Measurements from ENCODE around the gene SDHAF4. TPM values are rescaled to one million over a fixed set of nuclear protein-coding genes. Genes with fewer than 3 reads are reported as not detected.
A peak's percentile ranks its signal among the peaks of the same experiment; 100 is the strongest.

SDHAF4 gene
- total and polyA plus RNA-seq, 2 of the 13 experiments (the other 11 are each of a cell fraction or from before 2014, with no cell fraction given) = 7.5 to 10.8 TPM

- TF ChIP-seq, protein P1, sequence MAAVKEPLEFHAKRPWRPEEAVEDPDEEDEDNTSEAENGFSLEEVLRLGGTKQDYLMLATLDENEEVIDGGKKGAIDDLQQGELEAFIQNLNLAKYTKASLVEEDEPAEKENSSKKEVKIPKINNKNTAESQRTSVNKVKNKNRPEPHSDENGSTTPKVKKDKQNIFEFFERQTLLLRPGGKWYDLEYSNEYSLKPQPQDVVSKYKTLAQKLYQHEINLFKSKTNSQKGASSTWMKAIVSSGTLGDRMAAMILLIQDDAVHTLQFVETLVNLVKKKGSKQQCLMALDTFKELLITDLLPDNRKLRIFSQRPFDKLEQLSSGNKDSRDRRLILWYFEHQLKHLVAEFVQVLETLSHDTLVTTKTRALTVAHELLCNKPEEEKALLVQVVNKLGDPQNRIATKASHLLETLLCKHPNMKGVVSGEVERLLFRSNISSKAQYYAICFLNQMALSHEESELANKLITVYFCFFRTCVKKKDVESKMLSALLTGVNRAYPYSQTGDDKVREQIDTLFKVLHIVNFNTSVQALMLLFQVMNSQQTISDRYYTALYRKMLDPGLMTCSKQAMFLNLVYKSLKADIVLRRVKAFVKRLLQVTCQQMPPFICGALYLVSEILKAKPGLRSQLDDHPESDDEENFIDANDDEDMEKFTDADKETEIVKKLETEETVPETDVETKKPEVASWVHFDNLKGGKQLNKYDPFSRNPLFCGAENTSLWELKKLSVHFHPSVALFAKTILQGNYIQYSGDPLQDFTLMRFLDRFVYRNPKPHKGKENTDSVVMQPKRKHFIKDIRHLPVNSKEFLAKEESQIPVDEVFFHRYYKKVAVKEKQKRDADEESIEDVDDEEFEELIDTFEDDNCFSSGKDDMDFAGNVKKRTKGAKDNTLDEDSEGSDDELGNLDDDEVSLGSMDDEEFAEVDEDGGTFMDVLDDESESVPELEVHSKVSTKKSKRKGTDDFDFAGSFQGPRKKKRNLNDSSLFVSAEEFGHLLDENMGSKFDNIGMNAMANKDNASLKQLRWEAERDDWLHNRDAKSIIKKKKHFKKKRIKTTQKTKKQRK (IDR thresholded peaks at IDR 0.05; ENCODE audit: low read length) = no peak
- peak; percentile 94 for TF ChIP-seq ZNF7 (CRISPR knock-in tag; IDR thresholded peaks at IDR 0.05)
- TF ChIP-seq HNF4G (IDR thresholded peaks at IDR 0.05; ENCODE audit: borderline replicate concordance, low read depth, low read length) = 0 out of 2 replicates have a peak, but pooled peaks have one; percentile 16
- no peak for TF ChIP-seq HNF4G (CRISPR knock-in tag; IDR thresholded peaks at IDR 0.05; ENCODE audit: borderline replicate concordance, low read depth)
These were observed 50.1 kb downstream of the SDHAF4 start (continued) for GRCh38 chr6:70616728-70617260.

DNA sequence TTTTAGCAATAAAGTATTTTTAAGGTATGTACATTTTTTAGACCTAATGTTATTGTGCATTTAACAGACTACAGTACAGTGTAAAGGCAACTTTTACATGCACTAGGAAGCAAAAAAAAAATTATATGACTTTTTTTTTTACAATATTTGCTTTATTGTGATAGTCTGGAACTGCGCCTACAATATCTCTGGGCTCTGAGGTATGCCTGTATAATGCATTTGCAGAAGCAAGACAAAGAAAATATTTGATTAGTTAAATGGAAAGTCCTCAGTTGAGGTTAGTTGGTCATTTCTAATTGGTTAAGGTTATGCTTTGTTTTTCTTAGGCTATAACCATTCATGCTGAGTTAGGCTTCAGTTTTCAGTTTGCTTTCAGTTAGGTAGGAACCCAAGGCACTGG is 54.0 kb downstream of the SDHAF4 start:
- in situ Hi-C loops (cut with HindIII; ENCODE audit: extremely low pct_ligation_motif_present, low pct_unique_long_range_greater_than_20kb) = no loop called here
- H3K9me3 ChIP-seq (ENCODE audit: low read length) = no peaks in the 10 kb centered on the region
- no peak overlapping the region for H3K4me3 ChIP-seq (replicated peaks in 1 of 3; ENCODE audit: insufficient read depth in 1 of 3, low read depth in 2 of 3, low read length in 3 of 3)
- TF ChIP-seq GPN1 (CRISPR knock-in tag; IDR thresholded peaks at IDR 0.05; ENCODE audit: borderline replicate concordance) = no peak
- no peak for TF ChIP-seq ZNF724P (CRISPR knock-in tag; IDR thresholded peaks at IDR 0.05; ENCODE audit: borderline replicate concordance)
- no peak for TF ChIP-seq ZNF34 (CRISPR knock-in tag; IDR thresholded peaks at IDR 0.05; ENCODE audit: borderline replicate concordance)
- TF ChIP-seq CENPX (CRISPR knock-in tag; IDR thresholded peaks at IDR 0.05) = no peak
- intact Hi-C loops (cut with micrococcal nuclease; ENCODE audit: unreplicated experiment) = no loop called here
- peaks cover 7% of the 10 kb centered on the region; the same call in 1 of the 2 replicates for H3K4me1 ChIP-seq (ENCODE audit: insufficient read depth, low read length)
- FAIRE-seq = no peak
- no peak for ATAC-seq
- 88% methylated on average over 1 of the region's 1 CpG for WGBS (ENCODE audit: low lambda C conversion rate)
- H3K27ac ChIP-seq (ENCODE audit: extremely low read length, insufficient read depth, low read length) = no peak overlapping the region
- no peaks in the 10 kb centered on the region for H4K20me1 ChIP-seq (ENCODE audit: insufficient read depth, low read length)
- no peaks in the 10 kb centered on the region for H3K36me3 ChIP-seq (replicated peaks in 1 of 2; ENCODE audit: control insufficient read depth in 1 of 2, insufficient read depth in 2 of 2, low read length in 2 of 2)
- no peak for DNase-seq (ENCODE audit: low spot score)
- no peaks in the 10 kb centered on the region for H3K27me3 ChIP-seq (ENCODE audit: control insufficient read depth in 1 of 2, insufficient read depth in 2 of 2, low read length in 2 of 2)
- H3K4me2 ChIP-seq (ENCODE audit: low read depth, low read length) = no peak overlapping the region
- ChIA-PET CTCF (ENCODE audit: low intra/inter-chr PET ratio, low total read pairs) (no interaction called here), POLR2A (no interaction called here)
- H3K79me2 ChIP-seq (ENCODE audit: insufficient read depth, low read length) = no peaks in the 10 kb centered on the region
- H2AFZ ChIP-seq (ENCODE audit: low read length) = no peak overlapping the region
- BruUV-seq (replicated peaks) = no TSS peak
- no peak overlapping the region for H3K9ac ChIP-seq (ENCODE audit: insufficient read depth, low read depth, low read length)

All from HepG2 (cell line).